Thyroid gland (tissue), 4 donors: ENCODE data around the gene NTNG1.

Source experiments
- CTCF ChIP-seq, 6 experiments: fragments of 200-600 bp in 3 of 6; fragments of 450-650 bp in 3 of 6; sonication (generic) in 3 of 6; IDR thresholded peaks; one replicate each; pipeline ENCODE4 v1.5.1; 2016 to 2019; ENCODE audit warnings: antibody characterized with exemption in 6 of 6, mild to moderate bottlenecking in 2 of 6, inconsistent platforms in 1 of 6, moderate library complexity in 1 of 6
- POLR2A ChIP-seq, 2 donors: fragments of 450-650 bp; IDR thresholded peaks; one replicate each; pipeline ENCODE4 v1.6.1; 2017; ENCODE audit warnings: antibody characterized with exemption in 2 of 2, mild to moderate bottlenecking in 2 of 2, moderate library complexity in 1 of 2

GRCh38 chr1:107477233-107477632, 336.4 kb downstream of the NTNG1 start:
- TF ChIP-seq CTCF (IDR thresholded peaks at IDR 0.05), result no peak
- no peak for TF ChIP-seq POLR2A (IDR thresholded peaks at IDR 0.05)
